Erythroblast (primary cell): Measurements from ENCODE around the gene ZBTB38.
A peak's percentile ranks its signal among the peaks of the same experiment; 100 is the strongest.

ENCODE experiments used
- DNase-seq, 2 experiments: peaks; one replicate each; lab custom pipeline; 2025; lab: John Stamatoyannopoulos, UW
- GATA1 ChIP-seq: IDR thresholded peaks from 2 replicates; pipeline ENCODE4 v1.6.1; 2011; ENCODE audit warnings: low read depth, mild to moderate bottlenecking, control low read depth, low read length, moderate library complexity
- POLR2A ChIP-seq: IDR thresholded peaks from 2 replicates; pipeline ENCODE4 v1.6.1; 2011; ENCODE audit warnings: mild to moderate bottlenecking, low read length

Gene ZBTB38

DNA sequence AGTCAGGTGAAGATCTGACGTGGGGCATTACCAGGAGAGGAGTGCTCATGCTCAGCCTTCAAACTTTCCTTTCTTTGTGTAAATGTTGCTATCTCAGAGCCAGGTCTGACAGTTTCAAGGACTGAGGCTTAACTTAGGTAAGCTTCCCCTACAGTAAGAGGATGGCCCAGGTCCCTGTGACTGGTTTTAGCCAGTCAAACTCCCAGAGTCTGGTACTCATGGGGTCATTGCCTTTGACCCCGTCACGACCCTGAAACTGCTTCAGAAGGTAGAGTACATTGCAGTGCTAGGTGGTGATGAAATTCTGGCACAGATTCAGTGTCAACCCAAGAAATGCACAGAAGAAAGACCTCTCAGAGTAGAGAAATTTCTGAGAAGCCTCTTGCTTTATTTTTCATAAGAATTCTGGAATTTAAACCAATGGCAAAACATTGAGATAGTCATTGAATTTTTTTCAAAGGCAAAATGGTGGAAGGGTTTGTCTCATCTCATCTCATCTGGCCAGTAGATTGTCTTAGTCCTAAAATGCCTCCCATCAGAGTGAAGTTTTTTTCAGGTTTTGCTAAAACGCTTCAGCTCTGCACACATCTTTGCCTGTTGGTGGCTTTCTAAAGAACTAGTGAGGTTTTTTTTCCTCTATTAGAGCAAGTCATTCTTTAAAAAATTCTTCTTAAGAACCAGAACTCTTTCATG is 23.1 kb downstream of the ZBTB38 start:
- TF ChIP-seq POLR2A (no peak), GATA1 (no peak)
- DNase-seq: no peak

DNA sequence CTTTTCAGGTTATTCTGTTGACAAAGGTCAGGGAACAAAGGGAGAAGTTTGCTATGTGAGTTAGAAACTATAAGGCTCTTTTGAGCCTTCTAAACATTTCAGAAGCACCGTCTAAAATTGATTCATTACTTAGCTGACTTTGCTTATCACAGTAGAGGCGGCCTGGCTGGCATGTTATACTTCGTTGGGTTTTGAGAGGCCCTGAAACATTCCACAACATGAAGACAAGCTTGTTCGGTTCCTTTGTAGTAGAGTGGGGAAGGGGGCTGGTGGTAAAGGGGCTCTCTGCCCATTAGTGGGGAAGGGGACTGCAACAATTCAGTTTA is 23.6 kb downstream of the ZBTB38 start:
- no peak for TF ChIP-seq POLR2A
- TF ChIP-seq GATA1: no peak
- no peak for DNase-seq

DNA sequence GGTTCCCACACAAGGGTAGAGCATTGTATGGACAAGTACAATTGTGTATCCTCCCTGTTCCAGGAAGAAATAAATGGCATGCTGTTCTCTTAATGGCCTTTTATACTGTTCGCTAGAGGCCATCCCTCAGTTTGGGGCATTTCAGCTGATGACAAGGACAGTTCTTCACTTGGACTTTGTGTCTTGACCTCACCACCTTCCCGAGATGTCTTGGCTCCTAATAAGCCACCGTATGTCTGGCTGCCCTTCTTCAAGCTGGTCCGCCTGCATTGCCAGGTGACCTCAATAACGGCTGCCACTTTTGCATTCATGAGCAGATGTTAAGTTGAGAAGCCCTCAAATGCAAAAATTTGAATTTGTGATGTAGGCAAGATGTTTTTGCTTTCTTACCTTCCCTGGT is 24.1 kb downstream of the ZBTB38 start:
- no peak for DNase-seq
- TF ChIP-seq POLR2A: no peak
- TF ChIP-seq GATA1: no peak

DNA sequence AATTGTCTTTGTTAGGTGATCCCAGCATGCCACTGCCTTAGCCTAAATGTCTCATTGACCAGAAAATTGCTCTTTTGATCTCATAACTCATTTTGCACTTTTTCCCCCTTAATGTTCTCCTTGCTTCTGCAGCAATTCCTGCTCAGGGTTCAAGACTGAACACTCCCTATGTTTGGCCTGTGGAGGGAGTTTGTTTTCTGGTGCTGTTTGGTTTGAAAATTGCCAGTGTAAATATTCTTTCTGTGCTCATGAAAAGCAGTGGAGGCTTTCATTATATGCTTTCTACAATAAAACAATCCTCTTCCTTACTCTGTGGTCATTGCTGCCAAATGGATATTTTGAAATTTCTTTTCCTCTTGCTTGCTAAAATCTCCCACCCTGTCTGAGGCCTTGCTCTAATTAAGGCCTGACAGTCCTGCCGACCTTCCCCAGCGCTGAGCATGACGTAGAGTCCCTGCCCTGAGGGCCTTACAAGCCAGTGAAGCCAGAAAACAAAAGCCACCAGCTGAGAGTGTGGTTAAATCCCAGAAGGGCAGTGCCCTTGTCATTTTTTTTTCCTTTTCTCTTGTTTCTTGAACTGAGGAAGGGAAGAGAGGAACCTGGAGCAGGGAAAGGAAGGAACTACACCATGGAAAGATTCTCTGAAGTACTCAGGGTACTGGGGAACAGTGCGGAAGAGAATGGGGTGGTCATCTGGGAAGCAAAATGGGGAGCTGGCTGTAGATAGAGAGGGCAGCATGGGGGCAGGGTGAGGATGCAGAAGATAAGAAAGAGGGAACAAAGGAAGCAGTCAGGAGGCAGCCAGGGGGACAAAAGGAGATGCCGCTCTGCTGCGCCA is 24.8 kb downstream of the ZBTB38 start:
- DNase-seq: no peak
- TF ChIP-seq POLR2A (no peak), GATA1 (no peak)

DNA sequence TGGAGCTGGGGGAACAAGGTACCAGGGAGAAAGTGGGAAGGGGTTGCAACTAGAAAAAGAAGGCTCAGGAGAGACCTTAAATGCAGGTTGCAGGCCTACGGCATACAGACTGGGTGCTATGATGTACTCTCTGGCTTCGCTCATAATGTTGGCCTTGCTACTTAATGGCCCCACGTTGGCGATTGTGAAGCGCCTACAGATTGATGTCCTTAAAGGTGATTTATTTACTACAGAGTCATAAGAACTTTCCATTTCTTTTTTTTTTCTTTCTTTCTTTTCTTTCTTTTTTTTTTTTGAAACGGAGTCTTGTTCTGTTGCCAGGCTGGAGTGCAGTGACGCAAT is 25.4 kb downstream of the ZBTB38 start:
- TF ChIP-seq GATA1 (no peak), POLR2A (no peak)
- DNase-seq: no peak

DNA sequence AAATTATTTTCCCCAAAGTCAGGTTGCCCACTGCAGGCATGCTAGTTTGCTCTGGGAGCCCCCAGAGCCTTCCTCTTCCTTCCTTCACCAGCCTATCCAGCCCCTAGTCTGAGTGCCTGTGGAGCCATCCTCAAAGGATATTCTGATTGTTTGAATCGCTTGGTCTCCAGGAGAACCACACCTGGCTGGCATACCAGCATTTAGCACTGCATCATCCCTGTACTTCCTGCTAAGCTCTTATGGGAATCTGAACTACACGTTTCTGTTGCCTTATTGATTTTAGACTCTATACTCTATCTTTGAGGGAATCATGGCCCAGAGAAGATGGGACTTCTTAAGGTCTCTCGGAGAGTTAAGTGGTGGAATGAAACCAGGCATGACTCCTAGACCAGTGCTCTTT is 26.3 kb downstream of the ZBTB38 start:
- DNase-seq: no peak
- TF ChIP-seq GATA1 (no peak), POLR2A (no peak)

DNA sequence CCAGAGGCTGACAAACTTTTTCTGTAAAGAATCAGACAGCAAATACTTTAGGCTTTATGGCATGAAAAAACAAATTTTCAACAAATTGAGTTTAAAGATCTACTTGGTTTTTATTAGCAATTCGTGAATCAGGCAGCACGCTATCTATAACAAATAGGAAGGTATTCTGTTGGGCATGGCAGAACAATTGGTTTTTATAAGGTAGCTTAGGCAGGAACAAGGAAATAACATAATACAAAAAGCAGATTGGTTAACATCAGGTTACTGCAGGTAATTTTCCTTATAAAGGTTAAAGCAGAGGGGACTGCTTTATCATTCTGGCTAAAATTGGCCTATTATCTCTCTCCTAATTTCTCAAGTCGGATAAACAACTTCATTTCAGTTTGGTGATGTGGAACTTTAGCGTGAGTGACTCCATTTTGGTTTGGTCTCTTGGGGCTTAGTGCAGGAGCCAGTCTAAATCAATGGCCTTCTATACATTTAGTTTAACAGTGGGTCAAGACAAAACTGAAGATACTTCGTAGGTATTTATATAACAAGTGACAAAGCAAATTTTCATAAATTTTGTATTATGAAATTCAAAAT is 26.8 kb downstream of the ZBTB38 start:
- TF ChIP-seq GATA1 (no peak), POLR2A (no peak)
- no peak for DNase-seq

DNA sequence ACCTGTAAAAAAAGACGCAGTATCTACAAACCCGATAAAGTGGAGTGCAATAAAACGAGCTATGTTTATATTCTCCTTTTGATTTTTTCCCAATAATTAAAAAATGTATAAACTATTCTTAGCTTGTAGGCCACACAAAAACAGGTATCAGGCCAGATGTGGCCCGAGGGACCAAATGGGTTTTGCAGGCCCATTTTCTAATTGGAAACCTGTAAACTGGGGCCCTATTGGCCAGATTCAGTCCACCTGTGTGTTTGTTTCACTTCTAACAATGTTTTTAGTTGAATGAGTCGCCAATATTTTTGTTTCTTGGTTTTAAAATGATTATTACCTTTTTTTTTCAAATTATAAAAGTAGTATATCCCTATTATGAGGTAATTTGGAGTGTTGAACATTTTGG is 29.7 kb downstream of the ZBTB38 start:
- TF ChIP-seq GATA1 (no peak), POLR2A (no peak)
- no peak for DNase-seq

DNA sequence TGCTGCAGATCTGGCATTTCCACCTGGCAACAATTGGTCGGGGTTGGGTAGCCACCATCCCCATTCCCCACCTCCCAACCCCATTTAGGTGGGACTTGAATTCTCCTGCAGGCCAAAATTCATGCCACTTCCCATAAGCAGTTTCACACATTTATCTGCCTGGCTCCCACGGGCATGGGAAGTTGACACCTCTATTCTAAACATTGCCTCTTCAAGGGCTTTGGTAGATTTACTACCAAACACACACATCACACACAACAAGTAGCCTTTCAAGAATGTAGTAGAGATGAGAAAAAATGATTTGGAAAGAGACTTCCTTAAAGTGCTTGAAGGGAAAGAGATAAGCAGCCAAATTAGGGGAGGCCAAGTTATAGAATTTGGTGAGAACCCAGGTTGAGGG is 30.9 kb downstream of the ZBTB38 start:
- TF ChIP-seq GATA1 (no peak), POLR2A (no peak)
- no peak for DNase-seq

DNA sequence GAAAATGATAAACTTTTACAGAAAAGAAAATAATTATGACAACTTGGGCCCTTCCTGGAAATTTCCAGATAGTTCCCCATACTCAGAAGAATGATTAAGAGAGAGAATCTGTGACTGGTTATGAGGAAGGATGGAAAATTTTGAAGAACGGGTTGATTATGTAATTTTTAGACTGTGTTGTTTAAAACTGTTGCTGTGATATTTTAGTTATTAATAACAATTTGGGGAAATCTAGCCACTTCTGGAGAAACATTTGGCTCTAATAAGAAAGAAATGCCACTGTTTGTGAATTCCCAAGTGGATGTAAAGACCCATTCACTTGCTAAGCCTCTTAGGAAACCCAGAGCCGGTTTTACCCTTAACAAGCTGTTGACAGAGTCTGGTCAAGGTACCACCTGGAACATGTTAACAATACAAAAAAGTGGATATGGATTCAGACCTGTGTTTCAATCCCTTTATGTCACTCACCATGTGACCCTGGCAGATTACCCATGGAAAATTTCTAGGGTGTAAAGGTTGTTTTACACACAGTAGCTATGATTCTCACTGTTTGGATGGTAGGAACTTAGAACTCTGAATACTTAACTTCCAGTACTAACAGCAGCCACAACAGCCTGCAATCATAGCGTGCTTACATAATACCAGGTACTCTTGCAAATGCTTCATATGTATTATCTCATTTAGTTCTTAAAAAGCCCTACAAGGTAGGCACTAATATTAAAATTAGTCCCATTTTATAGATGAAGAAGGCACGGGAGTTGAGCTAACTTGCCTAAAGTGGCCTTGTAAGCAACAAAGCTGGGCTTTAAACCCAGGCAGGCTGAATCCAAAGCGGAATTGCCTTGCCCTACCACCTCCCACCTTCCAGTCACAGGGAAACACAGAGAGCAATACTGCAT is 32.0 kb downstream of the ZBTB38 start:
- no peak for TF ChIP-seq POLR2A
- DNase-seq: no peak

DNA sequence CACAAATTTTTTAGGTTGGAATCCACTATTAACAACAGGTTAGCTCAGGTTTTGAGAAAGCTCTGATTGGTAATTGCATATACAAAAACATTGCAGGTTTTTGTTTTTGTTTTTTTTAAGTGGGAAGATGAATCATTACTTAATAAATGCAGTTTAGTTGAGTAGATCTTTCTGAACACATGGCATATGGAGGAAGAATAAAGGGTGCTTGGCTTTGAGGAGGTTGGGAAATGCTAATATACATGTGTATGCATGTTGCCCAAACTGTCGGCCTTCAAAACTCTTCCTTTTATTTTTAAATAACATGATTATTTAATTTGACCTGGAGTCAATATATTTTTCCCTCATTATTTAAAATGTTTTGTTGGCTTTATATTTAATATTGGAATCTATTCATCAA is 32.8 kb downstream of the ZBTB38 start:
- DNase-seq: no peak
- TF ChIP-seq GATA1 (no peak), POLR2A (no peak)

DNA sequence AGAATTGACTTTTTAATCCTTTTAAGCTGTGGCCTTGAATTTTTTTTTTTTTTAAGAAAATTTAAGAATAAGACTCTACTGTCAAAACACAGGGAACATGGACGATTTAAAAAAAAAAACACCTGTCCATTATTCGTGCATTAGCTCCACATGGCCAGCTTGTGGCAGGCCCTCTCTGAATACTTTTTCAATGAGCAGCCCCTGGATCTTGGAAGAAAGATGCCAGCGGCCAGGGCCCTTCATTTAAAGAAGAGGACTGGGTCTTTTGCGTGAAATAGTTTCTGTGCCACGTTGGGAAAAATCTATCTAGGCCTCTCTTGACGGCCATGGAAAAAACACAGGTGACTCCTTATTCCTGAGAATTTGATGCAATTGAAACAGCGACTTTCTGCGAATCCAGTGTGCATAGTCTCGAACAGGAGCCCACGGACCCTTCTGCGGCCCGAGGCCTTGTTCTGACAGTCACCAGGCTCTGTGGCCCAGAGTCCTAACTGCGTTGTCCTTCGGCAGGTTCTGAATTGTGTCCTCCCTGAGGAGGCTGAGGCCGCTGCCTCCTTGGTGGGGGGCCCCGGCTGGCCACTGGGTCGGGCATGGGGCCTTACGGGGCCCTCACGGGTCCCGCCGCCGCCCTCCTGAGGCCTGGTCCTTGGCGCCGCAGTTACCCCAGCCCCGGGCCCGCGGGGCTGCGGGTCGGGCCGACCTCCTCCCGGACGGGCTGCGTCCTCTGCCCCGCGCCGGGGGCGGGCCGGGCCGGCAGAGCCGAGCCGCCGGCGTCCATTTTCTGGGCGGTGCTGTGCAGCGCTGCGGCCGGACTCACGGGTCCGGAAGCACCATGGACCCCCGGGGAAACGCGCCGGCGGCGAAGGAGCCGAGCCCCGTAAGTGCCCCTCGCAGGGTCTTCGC is 33.5 kb downstream of the ZBTB38 start:
- TF ChIP-seq GATA1: no peak
- TF ChIP-seq POLR2A: peak; percentile 62
- DNase-seq: peak; percentile 65 to 71
